Measurements from ENCODE around the gene SESN1. TPM values are rescaled to one million over a fixed set of nuclear protein-coding genes. Genes with fewer than 3 reads are reported as not detected.

Gene SESN1
- total RNA-seq, 1 donor from 2014 or later, result 13.2 TPM

DNA sequence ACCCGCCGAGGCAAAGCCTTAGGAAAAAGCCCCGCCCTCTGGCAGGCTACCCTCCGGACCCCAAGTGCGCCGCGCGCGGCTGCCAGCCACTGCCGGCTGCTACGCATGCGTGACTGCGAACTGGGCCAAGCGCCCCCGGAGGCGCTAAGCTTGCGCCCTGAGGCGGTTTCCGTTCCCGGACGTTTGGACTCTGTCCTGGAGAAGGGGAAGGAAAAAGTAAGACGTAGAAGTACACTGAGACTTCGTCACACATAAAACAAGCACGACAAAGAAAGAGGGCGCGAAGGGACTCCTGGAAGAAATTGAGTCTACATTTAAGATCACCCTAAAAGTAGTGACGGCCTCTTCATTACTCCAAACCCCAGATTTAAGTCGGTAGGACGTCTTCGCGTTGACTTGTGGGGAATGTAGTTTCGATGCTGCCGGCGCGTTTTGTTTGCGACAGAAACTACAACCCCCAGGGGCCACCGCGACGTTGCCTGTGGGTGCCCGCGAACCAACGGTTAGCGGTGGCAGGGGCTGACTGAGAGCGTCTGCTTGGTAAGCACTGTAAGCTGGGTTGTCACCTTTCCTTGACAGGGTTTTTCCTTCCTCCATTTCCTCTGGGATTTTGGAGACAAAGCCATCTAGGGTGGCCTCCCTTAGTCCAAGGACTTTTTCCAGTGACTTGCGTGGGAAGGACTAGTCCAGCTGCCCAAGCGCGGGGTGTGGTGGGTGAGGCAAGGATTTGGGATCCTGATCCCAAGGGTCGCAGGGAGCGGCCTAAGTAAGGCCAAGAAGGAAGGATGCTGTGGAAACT is 589 bp upstream of the SESN1 start, which contains the start of gene CEP57L1:
TSS of gene CEP57L1 (plus strand) at position 472 of the 799 bp plus-strand sequence. CDS start 49,715 bp downstream, outside the sequence.
- Mint-ChIP-seq H3K4me1 (ENCODE audit: unreplicated experiment) (peaks cover 38% of the 10 kb centered on the region), H3K4me3 (ENCODE audit: unreplicated experiment) (peak within 1 kb of the TSS; percentile 95), H3K36me3 (ENCODE audit: unreplicated experiment) (peaks cover 6% of the 10 kb centered on the region), H3K27ac (ENCODE audit: unreplicated experiment) (peak within 1 kb of the TSS; percentile 100), H3K9me3 (ENCODE audit: unreplicated experiment) (no peaks in the 10 kb centered on the region), H3K27me3 (ENCODE audit: unreplicated experiment) (no peaks in the 10 kb centered on the region)
- no peak for TF ChIP-seq CTCF (IDR thresholded peaks at IDR 0.05)
- DNase-seq (ENCODE audit: extremely low spot score, unreplicated experiment), result peak; percentile 97

DNA sequence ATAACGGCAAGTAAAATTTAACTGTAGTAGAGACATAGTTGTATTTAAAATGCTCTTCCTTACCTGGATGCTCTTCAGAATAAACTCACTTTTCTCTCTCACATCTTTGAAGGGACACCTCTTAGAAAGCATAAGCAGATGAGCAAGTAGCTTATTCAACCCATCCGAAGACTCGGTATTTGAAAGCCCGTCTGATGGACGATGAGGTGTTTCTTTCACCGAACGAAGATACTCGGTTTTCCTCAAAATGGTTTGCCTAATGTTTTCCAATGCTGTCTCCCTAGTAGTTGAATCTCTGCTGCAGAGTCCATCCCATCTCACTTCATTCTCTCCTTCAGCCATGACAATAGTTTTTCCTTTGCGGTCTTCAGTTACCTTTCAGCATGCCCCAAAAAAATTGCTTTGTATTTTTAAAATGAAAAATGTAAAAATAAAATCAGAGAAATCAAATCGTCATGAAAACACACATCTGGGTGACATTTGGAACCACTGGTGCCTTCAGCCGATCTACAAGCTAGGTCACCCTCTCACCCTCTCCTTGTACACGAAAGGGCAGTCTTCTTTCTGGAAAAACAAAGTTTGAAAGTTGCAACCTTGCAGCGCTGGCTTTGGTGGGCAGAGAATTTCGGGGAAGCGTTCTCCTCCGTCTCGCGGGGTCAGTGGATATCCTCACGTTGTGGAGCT is 772 bp downstream of the SESN1 start:
- H3K9me3 Mint-ChIP-seq (ENCODE audit: unreplicated experiment), result no peaks in the 10 kb centered on the region
- no peak for TF ChIP-seq CTCF (IDR thresholded peaks at IDR 0.05)
- DNase-seq (ENCODE audit: extremely low spot score, unreplicated experiment), result no peak
- H3K4me1 Mint-ChIP-seq (ENCODE audit: unreplicated experiment), result peaks cover 38% of the 10 kb centered on the region
- peak overlapping the region; percentile 95 for H3K4me3 Mint-ChIP-seq (ENCODE audit: unreplicated experiment)
- H3K36me3 Mint-ChIP-seq (ENCODE audit: unreplicated experiment), result peaks cover 5% of the 10 kb centered on the region
- H3K27ac Mint-ChIP-seq (ENCODE audit: unreplicated experiment), result peak overlapping the region; percentile 90
- no peaks in the 10 kb centered on the region for H3K27me3 Mint-ChIP-seq (ENCODE audit: unreplicated experiment)

DNA sequence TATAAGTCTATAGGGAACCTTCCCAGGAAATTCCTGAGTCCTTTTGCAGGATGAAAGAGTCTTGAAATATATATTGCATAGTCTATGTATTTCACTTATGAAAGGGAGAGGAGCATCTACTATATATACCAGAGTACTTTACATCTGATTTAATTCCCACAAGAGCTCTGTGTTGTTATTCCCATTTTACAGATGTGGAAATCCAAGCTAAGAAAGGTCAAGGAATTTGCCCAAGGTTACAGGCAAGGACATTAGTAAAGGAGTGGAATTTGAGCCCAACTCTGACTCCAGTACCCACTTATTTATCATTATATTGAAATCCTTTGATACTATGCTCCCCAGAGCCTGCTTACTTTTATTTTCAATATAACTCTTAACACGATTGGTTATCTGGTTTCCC is 2.6 kb downstream of the SESN1 start:
- Mint-ChIP-seq H3K4me1 (ENCODE audit: unreplicated experiment) (peaks cover 36% of the 10 kb centered on the region), H3K27ac (ENCODE audit: unreplicated experiment) (peak overlapping the region; percentile 16), H3K9me3 (ENCODE audit: unreplicated experiment) (no peaks in the 10 kb centered on the region), H3K27me3 (ENCODE audit: unreplicated experiment) (no peaks in the 10 kb centered on the region), H3K36me3 (ENCODE audit: unreplicated experiment) (peaks cover 6% of the 10 kb centered on the region), H3K4me3 (ENCODE audit: unreplicated experiment) (peak overlapping the region; percentile 95)
- no peak for DNase-seq (ENCODE audit: extremely low spot score, unreplicated experiment)
- TF ChIP-seq CTCF (IDR thresholded peaks at IDR 0.05), result no peak

DNA sequence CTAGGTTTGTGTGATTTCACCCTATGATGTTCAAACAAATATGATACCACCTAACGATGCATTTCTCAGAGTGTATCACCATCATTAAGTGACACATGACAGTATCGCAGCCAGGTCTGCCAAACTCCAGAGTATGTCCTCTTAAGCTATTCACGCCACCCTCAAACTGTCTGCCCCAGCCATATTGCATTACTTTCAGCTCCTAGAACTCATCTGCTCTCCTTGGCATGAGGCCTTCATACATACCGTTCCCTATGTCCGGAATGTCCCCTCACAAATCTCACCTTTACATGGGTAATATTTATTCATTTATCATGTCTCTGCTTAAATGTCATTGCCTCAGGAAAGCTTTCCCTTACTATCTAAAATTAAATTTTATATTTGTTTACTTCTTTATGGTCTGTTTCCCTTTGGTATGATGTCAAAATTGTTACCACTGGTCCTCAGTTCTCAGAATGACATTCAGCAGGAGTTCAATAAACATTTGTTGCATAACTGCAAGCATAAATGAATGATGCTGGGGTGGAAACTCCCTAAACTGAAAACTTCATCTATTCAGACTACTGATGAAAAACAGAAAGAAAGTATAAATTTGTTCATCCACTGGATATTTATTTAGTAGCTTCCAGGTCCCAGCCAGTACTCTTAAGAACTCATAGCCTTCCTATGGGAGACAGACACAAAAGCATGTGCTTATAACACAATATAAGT is 3.2 kb downstream of the SESN1 start:
- no peak for TF ChIP-seq CTCF (IDR thresholded peaks at IDR 0.05)
- Mint-ChIP-seq H3K9me3 (ENCODE audit: unreplicated experiment) (no peaks in the 10 kb centered on the region), H3K4me3 (ENCODE audit: unreplicated experiment) (peak overlapping the region; percentile 95), H3K4me1 (ENCODE audit: unreplicated experiment) (peaks cover 33% of the 10 kb centered on the region), H3K36me3 (ENCODE audit: unreplicated experiment) (peaks cover 7% of the 10 kb centered on the region), H3K27me3 (ENCODE audit: unreplicated experiment) (no peaks in the 10 kb centered on the region), H3K27ac (ENCODE audit: unreplicated experiment) (peak overlapping the region; percentile 16)
- DNase-seq (ENCODE audit: extremely low spot score, unreplicated experiment), result no peak

All from osteocyte (in vitro differentiated cells).